NT2/D1 (cell line): ENCODE measurements around the gene VAMP1.

ENCODE experiments used
- SUZ12 ChIP-seq: IDR thresholded peaks from 2 replicates; pipeline ENCODE4 v1.6.1; 2011; ENCODE audit not compliant: insufficient read length, insufficient read depth; ENCODE audit errors: extremely low read depth
- ZNF274 ChIP-seq: IDR thresholded peaks from 2 replicates; pipeline ENCODE4 v1.6.1; 2011; ENCODE audit warnings: mild to moderate bottlenecking, low read depth, low read length

GRCh38 chr12:6452944-6453630 is 17.4 kb downstream of the VAMP1 start:
- TF ChIP-seq SUZ12 (no peak), ZNF274 (no peak)
